Mammary epithelial cell (primary cell): ENCODE results near the gene NCKAP1.
A peak's percentile ranks its signal among the peaks of the same experiment; 100 is the strongest.

ENCODE experiments used
- EZH2 ChIP-seq: IDR thresholded peaks from 2 replicates; pipeline ENCODE4 v1.6.1; 2012; ENCODE audit warnings: low read length, inconsistent platforms, borderline replicate concordance
- TF ChIP-seq, protein P1 (sequence below), 2 donors: IDR thresholded peaks in 1 of 2; conservative IDR thresholded peaks in 1 of 2; 2 replicates each; pipeline ENCODE4 v1.5.1; 2011 to 2012; ENCODE audit warnings: inconsistent platforms in 2 of 2, low read length in 2 of 2, mild to moderate bottlenecking in 2 of 2, control low read depth in 1 of 2, low read depth in 1 of 2; ENCODE audit not compliant: insufficient read depth in 1 of 2; ENCODE audit errors: extremely low read depth in 1 of 2

DNA sequence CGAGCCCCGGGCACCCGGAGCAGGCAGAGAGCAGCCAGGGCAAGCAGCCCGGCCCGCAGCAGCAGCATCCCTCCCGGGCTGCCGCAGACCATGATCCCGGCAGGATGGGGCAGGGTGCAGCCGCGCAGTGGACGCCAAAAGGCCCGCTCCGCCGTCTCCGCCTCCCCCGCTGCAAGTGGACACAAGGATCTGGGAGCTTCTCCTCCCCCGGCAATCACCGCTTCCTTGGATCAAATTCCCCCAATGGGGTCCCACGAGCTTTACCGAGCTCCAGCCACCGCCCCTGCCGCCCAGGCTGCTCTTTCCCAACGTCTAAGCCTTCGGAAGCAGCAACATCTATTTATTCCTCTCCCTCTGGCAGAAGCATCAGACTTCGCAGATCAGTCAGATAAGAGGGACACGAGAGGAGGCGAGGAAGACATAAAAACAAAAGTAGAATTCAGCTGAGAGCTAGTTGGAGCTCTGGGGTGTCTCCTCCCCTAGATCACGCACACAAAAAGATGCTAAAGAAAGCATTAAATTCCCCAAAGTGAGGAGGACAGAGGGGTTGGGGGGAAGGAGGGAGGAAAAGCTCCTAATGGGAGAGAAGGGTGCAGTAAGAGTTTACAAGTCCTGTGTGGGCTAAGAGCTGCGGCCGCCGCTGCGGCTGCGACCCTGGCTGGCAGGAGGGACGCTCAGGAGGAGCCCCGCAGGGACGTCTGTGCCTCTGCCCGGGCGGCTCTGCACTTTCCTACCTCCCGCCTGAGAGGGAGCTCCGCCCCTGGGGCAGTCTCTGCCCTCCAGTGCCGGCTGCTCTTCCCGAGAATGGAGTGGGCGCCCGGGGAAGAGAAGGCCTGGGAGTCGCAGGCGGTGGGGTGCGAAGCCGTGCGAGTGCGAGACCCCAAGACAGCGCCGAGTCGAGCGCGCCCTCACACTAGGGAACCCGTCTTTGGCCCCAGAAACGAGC is 171.5 kb downstream of the NCKAP1 start, which contains the start of gene FRZB:
- peak; percentile 47 for TF ChIP-seq EZH2
- TF ChIP-seq, protein P1, sequence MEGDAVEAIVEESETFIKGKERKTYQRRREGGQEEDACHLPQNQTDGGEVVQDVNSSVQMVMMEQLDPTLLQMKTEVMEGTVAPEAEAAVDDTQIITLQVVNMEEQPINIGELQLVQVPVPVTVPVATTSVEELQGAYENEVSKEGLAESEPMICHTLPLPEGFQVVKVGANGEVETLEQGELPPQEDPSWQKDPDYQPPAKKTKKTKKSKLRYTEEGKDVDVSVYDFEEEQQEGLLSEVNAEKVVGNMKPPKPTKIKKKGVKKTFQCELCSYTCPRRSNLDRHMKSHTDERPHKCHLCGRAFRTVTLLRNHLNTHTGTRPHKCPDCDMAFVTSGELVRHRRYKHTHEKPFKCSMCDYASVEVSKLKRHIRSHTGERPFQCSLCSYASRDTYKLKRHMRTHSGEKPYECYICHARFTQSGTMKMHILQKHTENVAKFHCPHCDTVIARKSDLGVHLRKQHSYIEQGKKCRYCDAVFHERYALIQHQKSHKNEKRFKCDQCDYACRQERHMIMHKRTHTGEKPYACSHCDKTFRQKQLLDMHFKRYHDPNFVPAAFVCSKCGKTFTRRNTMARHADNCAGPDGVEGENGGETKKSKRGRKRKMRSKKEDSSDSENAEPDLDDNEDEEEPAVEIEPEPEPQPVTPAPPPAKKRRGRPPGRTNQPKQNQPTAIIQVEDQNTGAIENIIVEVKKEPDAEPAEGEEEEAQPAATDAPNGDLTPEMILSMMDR (conservative IDR thresholded peaks at IDR 0.05 in 1 of 2, IDR thresholded peaks at IDR 0.05 in 1 of 2; ENCODE audit: extremely low read depth in 1 of 2, insufficient read depth in 1 of 2, low read depth in 1 of 2, low read length in 2 of 2): no peak
